ENCODE measurements around the gene KAT14.
"Not testable (repeated sequence)": the region's sequence is repeated elsewhere in the genome, so short reads cannot be mapped to it uniquely, and the experiment has no call there.

The KAT14 gene

DNA sequence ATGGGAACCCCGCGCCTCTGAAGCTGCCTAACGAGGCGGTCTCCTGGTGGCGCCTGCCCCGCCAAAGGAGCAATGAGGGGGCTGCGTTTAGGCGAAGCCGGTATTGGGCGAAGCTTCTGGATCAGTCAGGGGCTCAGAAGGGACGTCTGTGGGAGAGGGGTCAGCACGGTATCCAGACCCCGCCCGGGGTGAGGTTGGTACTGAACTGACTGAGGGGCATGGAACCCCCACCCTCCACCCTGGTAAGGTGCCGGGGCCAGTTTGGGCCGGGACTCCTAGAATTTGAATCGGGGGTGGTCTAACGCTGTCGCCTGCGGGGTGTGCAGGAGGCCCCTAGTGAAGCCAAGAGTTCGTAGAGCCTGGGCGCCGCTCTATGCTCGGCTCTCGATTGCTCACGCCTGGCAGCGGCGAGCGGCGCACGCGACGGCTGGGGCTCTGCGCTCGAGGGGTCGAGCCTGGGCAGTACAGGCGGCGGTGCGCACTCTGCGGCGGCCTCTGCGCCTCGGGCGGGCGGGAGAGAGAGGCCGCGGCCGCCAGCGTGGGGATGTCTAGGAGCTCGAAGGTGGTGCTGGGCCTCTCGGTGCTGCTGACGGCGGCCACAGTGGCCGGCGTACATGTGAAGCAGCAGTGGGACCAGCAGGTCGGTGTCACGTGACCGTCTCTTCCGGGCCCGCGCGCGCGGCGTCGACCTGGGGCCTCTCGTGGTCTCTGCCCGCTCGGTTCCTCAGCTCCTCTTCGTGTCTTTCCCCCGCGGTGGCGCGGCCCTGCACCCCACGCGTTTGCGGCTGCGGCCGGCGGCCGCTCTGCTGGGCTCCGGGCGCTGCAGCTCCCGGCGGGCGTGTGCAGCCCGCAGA lies at the start of gene KAT14, which contains the start of gene PET117:
KAT14 (plus strand) TSS at position 452 of the 854 bp plus-strand sequence. CDS start 4,798 bp downstream, outside the sequence.
PET117 (plus strand) TSS at position 452 of the 854 bp plus-strand sequence; CDS start at position 545, 93 bp downstream.
- DNase-seq (ENCODE audit: low read depth, low spot score), result peak; percentile 82

GRCh38 chr20:18088298-18088697 lies 49.4 kb upstream of the KAT14 start:
- not testable (repeated sequence) for DNase-seq (ENCODE audit: low read depth, low spot score)

DNA sequence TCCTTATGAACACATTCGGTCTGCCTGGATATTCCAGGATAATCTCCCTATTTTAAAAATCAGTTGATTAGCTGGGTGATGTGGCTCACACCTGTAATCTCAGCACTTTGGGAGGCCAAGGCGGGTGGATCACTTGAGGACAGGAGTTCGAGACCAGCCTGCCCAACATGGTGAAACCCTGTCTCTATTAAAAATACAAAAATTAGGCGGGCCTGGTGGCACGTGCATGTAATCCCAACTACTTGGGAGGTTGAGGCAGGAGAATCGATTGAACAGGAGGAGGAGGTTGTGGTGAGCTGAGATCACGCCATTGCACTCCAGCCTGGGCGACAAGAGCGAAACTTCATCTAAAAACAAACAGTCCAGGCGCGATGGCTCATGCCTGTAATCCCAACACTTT lies 48.8 kb upstream of the KAT14 start:
- not testable (repeated sequence) for DNase-seq (ENCODE audit: low read depth, low spot score)

DNA sequence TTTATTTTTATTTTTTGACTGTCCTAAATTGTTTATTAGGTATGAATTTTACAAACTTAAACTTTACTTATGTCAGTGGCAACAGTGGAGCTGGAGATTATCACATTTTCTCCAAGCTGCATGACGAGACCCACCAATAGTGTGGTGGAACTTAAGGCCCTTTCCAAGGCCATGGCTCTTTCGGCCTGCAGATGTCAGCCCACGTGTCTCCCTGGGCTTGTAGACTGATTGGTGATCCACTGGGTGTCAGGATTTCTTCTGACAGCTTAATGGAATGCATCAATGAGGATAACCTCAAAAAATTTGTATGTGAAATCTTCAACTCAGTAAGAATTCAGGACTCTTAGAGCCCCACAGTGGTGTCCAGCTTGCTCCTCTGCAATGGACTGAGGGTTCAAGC lies 47.6 kb upstream of the KAT14 start:
- DNase-seq (ENCODE audit: low read depth, low spot score), result no peak

GRCh38 chr20:18090477-18090876 lies 47.2 kb upstream of the KAT14 start:
- no peak for DNase-seq (ENCODE audit: low read depth, low spot score)

DNA sequence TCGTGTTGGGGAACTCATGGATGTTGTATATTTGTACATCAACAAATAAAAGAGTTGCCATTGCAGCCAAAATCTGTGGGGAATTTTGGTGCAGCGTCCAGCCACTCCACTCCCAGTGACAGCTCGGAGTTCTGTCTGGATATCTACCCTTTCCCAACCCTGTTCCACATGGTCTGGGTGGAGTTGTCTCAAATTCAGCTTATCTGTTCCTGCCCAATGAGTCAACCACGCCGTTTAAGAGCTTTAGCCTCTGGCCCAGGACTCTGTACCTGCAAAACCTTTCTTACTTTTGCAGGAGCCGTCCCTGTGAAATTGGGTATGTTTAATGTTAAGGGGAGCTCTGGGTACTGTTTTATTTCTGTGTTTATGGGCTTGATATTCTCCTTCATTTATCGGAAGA lies 46.0 kb upstream of the KAT14 start:
- no peak for DNase-seq (ENCODE audit: low read depth, low spot score)

DNA sequence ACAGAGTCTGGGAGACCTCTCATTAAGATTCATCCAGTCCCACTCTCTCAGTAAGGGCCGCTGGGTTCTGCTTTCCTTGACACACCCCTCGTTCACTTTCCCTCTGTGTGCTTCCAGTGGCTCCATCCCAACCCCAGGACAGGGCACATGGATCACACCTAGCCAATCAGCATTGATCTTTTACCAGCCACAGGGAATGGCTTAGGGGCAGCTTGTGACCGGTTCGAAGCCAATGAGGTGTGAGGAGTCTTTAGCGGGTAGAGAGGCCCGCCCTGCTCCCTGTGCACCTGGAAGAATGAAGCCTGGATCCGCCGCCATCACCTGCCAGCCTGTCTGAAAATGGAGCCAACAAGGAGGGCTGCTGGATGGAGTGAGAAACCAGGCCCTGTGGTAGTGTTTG lies 44.8 kb upstream of the KAT14 start:
- DNase-seq (ENCODE audit: low read depth, low spot score), result no peak

GRCh38 chr20:18093388-18093787 lies 44.3 kb upstream of the KAT14 start:
- DNase-seq (ENCODE audit: low read depth, low spot score), result no peak

DNA sequence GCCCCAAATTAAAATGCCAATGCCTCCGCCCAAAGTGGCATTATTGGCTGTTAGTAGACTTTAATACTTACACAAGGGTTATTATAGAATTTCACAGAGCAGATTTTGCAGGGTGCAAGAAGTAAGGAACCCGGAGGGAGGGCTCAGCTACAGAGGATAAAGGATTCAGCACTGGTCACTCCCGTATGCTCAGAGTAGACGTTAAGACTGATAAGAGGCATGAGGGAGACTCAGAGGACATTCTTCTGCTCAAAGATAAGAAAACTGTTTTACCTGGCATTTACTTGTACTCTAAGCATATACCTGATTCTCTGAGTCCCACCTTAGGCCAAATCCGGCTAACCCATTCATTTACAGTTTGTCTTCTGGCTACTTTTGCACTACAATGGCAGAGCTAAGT lies 43.5 kb upstream of the KAT14 start:
- DNase-seq (ENCODE audit: low read depth, low spot score), result no peak

GRCh38 chr20:18100569-18100968 lies 37.1 kb upstream of the KAT14 start:
- not testable (repeated sequence) for DNase-seq (ENCODE audit: low read depth, low spot score)

DNA sequence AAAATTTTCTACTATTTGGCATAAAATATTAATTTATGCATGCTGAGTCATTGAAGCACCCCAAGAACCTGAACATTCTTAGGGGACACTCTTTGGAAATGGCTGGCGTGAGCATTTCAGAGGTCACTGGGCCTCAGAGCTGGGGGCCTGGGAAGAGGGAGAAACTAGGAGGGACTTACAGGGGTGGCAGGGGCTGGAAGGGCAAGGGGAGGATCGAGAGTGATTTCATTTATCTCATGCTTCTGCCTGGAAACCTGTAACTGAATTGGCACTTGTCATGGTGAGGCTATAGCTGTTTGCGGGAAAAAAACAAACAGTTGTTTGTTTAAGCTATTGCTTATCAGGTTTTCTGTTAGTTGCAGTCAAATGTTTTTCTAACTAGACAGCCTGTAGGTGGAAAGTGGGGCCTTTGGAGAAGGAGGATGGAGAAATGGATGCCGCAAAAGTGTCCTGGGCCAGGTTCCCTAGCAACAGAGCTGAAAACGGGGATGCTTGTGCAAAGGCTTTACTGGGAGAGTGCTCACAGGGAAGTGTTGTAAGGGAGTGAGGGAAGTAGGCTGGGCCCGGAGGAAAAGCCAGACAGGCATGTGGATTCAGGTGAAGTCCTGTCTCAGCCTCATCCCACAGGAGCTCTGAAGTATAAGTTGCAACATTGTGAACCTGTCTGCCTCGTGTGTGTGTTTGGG lies 36.4 kb upstream of the KAT14 start:
- DNase-seq (ENCODE audit: low read depth, low spot score), result no peak

DNA sequence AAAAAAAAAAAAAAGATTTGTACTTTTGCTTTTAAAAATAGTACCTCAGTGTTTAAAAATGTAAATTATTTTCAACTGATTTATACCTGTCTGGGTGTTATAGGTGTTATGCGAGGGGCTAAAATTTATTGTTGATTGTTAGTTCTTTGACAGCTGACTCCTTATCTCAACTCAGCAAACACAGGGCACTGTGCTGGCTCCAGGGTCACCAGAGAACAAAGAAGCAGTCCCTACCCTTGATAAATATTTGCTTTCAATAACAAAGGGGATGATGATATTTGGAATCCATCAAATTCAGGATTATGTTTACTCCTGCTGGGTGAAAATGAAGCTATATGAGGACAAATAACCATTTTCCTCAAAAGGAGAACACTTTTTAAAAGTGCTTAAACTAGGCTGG lies 34.2 kb upstream of the KAT14 start:
- DNase-seq (ENCODE audit: low read depth, low spot score), result no peak

DNA sequence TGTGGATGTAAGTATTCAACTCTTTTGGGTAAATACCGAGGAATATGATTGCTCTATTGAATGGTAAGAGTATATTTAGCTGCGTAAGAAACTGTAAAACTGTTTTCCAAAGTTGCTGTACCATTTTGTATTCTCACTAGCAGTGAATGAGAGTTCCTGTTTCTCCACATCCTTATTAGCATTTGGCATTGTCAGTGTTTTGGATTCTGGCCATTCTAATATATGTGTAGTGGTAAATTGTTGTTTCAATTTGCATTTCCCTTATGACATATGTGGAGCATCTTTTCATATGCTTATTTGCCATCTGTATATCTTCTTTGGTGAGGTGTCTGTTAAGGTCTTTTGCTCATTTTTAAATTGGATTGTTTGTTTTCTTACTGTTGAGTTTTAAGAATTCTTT lies 29.3 kb upstream of the KAT14 start:
- no peak for DNase-seq (ENCODE audit: low read depth, low spot score)

- not testable (repeated sequence) for DNase-seq (ENCODE audit: low read depth, low spot score)
These were observed 9.1 kb upstream of the KAT14 start for GRCh38 chr20:18128574-18128973.

GRCh38 chr20:18132663-18133062 lies 5.0 kb upstream of the KAT14 start:
- DNase-seq (ENCODE audit: low read depth, low spot score), result no peak

GRCh38 chr20:18133962-18134361 lies 3.7 kb upstream of the KAT14 start:
- no peak for DNase-seq (ENCODE audit: low read depth, low spot score)

DNA sequence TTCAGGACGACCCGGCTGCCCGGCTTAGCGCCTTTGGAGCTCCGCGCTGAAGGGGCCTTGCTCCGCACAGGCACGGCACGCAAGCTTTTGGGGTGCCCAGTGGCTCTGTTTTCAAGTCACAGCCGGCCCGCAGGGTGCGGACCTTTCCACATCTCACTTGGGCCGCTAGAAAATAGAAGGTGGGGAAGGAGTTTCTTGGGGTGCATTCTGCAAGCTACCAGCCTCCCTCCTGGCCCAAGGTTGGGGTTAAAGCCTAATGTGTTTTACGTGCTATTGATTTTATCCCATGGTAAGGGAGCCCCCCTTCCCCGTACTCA lies 561 bp downstream of the KAT14 start:
- DNase-seq (ENCODE audit: low read depth, low spot score), result no peak

DNA sequence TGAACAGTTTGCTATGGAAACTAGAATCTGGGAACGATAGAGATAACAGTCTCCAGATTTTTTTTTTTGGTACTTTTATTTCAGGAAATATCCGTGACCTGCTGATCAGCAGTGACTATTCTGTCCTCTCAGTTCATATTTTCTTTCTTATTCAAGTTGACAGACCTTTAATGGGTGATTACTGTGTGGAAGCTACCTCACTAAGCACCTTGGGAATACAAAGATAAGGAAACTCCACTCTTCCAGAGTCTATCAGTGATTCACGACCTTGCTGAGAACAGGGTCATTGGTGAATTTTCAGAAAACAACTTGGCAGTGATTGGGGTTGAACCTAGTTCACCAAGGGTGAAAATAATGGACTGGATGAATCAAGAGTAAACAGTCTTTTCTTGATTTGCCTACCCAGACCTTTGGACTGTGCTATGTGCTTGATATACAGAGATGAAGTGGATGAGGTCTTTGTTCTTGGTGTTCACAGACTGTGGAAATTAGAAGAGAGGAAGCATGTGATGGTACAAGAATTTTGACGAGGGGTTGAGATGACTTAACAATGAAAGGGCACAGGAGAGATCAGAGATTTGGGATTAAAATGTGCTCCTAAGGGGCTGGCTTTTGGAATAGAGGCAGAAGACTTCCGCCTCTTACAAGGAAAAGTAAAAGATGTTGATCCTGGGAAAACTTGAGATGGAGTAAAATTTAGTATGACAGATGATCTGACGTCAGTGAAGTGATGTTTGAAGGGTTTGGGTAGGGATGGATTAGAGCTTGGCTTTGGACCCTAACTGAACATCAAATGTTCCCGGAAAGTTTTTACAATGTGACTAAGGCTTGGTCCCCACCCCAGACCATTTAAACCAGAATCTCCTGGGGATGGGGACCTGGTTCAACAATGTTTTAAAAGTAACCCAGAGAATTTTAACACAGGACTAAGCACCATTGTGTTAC lies 1.2 kb downstream of the KAT14 start:
- no peak for DNase-seq (ENCODE audit: low read depth, low spot score)

- no peak for DNase-seq (ENCODE audit: low read depth, low spot score)
These were observed 2.2 kb downstream of the KAT14 start for GRCh38 chr20:18139832-18140231.

DNA sequence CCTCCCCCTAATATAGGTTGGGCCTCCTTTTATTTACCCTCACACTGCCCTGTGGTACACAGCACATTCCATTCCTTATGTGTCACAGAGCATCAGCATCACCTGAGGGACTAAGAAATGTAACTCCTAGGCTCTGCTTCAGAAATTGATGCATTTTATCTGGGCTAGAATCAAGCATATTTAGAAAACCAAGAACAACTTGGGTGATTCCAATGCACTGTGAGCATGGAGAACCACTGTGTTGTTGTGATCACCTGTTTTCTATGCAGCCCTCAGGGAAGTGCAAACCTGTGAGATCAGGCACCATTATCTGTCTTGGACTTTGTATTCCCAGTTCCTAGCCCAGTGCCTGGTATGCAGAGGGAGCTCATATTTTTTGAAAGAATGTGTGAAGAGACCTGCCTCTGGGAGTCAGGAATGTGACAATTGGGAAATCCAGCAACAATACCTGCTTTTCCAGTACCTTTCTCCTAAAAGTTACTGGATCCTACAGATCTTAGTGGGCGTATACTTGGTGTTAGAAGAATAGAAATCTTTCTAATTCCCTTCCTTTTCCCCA lies 7.0 kb downstream of the KAT14 start:
- DNase-seq (ENCODE audit: low read depth, low spot score), result no peak

GRCh38 chr20:18154342-18154741 lies 16.7 kb downstream of the KAT14 start:
- DNase-seq (ENCODE audit: low read depth, low spot score), result no peak

DNA sequence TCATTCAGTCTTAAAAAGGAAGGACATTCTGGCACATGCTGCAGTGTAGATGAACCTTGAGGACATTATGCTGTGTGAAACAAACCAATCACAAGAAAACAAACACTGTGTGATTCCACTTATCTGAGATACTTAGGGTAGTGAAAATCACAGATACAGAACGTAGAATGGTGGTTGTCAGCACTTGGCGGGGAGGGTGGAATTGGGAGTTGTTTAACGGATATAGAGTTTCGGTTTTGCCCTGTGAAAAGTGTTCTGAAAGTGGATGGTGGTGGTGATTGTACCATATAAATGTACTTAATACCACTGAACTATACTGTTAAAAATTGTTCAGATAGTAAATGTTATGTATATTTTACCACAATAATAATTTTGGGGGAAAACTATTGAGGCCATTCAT lies 18.4 kb downstream of the KAT14 start:
- no peak for DNase-seq (ENCODE audit: low read depth, low spot score)

All from activated CD4-positive, CD25-positive, alpha-beta regulatory T cell treated with anti-CD3 and anti-CD28 coated beads, Interleukin-2, amount 50 U/mL, for 16 hours (primary cell).